Measurements from ENCODE around the gene TEX36. TPM values are rescaled to one million over a fixed set of nuclear protein-coding genes. Genes with fewer than 3 reads are reported as not detected.

The TEX36 gene
- total RNA-seq, 6 experiments from 2014 or later, result not detected

GRCh38 chr10:125672884-125673283 lies 10.1 kb downstream of the TEX36 start:
- H3K9me3 Mint-ChIP-seq, result peaks cover 30% of the 10 kb centered on the region
- no peak for DNase-seq
- peaks cover 15% of the 10 kb centered on the region; the same call in 1 of the 2 replicates for H3K36me3 Mint-ChIP-seq (ENCODE audit: low read depth)
- TF ChIP-seq, protein P1, sequence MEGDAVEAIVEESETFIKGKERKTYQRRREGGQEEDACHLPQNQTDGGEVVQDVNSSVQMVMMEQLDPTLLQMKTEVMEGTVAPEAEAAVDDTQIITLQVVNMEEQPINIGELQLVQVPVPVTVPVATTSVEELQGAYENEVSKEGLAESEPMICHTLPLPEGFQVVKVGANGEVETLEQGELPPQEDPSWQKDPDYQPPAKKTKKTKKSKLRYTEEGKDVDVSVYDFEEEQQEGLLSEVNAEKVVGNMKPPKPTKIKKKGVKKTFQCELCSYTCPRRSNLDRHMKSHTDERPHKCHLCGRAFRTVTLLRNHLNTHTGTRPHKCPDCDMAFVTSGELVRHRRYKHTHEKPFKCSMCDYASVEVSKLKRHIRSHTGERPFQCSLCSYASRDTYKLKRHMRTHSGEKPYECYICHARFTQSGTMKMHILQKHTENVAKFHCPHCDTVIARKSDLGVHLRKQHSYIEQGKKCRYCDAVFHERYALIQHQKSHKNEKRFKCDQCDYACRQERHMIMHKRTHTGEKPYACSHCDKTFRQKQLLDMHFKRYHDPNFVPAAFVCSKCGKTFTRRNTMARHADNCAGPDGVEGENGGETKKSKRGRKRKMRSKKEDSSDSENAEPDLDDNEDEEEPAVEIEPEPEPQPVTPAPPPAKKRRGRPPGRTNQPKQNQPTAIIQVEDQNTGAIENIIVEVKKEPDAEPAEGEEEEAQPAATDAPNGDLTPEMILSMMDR (IDR thresholded peaks at IDR 0.05), result no peak
- H3K4me3 Mint-ChIP-seq, result no peak overlapping the region
- no peaks in the 10 kb centered on the region for H3K4me1 Mint-ChIP-seq (ENCODE audit: low read depth)
- H3K27ac Mint-ChIP-seq, result no peak overlapping the region
- H3K27me3 Mint-ChIP-seq (ENCODE audit: insufficient read depth), result peaks cover 13% of the 10 kb centered on the region

GRCh38 chr10:125662584-125662983 lies 20.4 kb downstream of the TEX36 start:
- H3K4me1 Mint-ChIP-seq (ENCODE audit: low read depth), result peaks cover 35% of the 10 kb centered on the region
- H3K9me3 Mint-ChIP-seq, result no peaks in the 10 kb centered on the region
- TF ChIP-seq, protein P1 (IDR thresholded peaks at IDR 0.05), result no peak
- H3K27me3 Mint-ChIP-seq (ENCODE audit: insufficient read depth), result no peaks in the 10 kb centered on the region; the same call in none of the 2 replicates
- peak overlapping the region; percentile 75 for H3K4me3 Mint-ChIP-seq
- peak overlapping the region; percentile 93 for H3K27ac Mint-ChIP-seq
- H3K36me3 Mint-ChIP-seq (ENCODE audit: low read depth), result no peaks in the 10 kb centered on the region
- DNase-seq, result peak; percentile 55

- H3K4me1 Mint-ChIP-seq (ENCODE audit: low read depth), result peaks cover 35% of the 10 kb centered on the region
- peak; percentile 86 for DNase-seq
- peak overlapping the region; percentile 75 for H3K4me3 Mint-ChIP-seq
- no peaks in the 10 kb centered on the region for H3K9me3 Mint-ChIP-seq
- TF ChIP-seq, protein P1 (IDR thresholded peaks at IDR 0.05), result no peak
- H3K27me3 Mint-ChIP-seq (ENCODE audit: insufficient read depth), result no peaks in the 10 kb centered on the region; the same call in none of the 2 replicates
- H3K36me3 Mint-ChIP-seq (ENCODE audit: low read depth), result no peaks in the 10 kb centered on the region
- peak overlapping the region; percentile 93 for H3K27ac Mint-ChIP-seq
These were observed 20.9 kb downstream of the TEX36 start for GRCh38 chr10:125661941-125662515.

DNA sequence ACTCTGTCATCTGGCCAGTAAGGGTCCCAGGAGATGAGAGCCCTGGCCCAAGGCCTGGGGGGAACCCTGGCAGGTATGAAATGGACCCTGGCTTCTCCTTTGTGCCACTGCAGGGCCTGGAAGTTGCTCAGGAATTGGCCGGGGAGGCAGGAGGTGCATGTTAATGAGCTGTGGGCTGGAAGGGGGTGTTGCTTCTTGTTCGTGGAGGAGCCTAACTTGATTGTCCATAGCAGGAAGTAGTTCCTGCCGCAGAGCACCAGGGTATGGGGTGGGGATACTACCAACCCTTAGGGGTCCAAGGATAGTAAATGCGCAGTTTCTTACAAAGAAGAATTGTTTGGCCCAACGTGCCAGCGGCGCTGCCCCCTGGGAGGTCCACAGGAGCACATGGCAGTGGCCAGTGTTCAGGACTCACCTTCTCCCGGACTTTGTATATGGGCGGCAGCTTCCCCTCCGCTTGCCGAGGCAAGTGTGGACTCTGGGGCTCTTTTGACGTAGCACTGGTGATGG lies 21.5 kb downstream of the TEX36 start:
- no peaks in the 10 kb centered on the region; the same call in none of the 2 replicates for H3K27me3 Mint-ChIP-seq (ENCODE audit: insufficient read depth)
- no peaks in the 10 kb centered on the region for H3K36me3 Mint-ChIP-seq (ENCODE audit: low read depth)

GRCh38 chr10:125659071-125659470 lies 23.9 kb downstream of the TEX36 start:
- TF ChIP-seq, protein P1 (IDR thresholded peaks at IDR 0.05), result no peak
- H3K9me3 Mint-ChIP-seq, result no peaks in the 10 kb centered on the region
- H3K4me1 Mint-ChIP-seq (ENCODE audit: low read depth), result peaks cover 35% of the 10 kb centered on the region
- no peak overlapping the region for H3K4me3 Mint-ChIP-seq
- no peak for DNase-seq
- H3K27ac Mint-ChIP-seq, result no peak overlapping the region
- H3K27me3 Mint-ChIP-seq (ENCODE audit: insufficient read depth), result no peaks in the 10 kb centered on the region; the same call in 1 of the 2 replicates
- no peaks in the 10 kb centered on the region for H3K36me3 Mint-ChIP-seq (ENCODE audit: low read depth)

More for the DNA sequence above, 21.5 kb downstream of the TEX36 start:
- no peak for DNase-seq
- Mint-ChIP-seq H3K4me1 (ENCODE audit: low read depth) (peaks cover 35% of the 10 kb centered on the region), H3K4me3 (peak overlapping the region; percentile 75; the same call in 1 of the 2 replicates), H3K27ac (peak overlapping the region; percentile 93; the same call in 1 of the 2 replicates), H3K9me3 (no peaks in the 10 kb centered on the region)
- TF ChIP-seq, protein P1 (IDR thresholded peaks at IDR 0.05), result no peak

Measured in HFFc6 (cell line).